Kidney (tissue), 14 donors: ENCODE measurements around the gene PLXNA1. TPM values are rescaled to one million over a fixed set of nuclear protein-coding genes. Genes with fewer than 3 reads are reported as not detected.

Experiments
- DNase-seq, 5 donors: peaks; one replicate each; pipeline ENCODE4 v3.0.0-alpha.2; 2013 to 2020
- FAIRE-seq: peaks from 2 replicates; lab custom pipeline; 2012; peaks lifted over from hg19 to GRCh38; lab: Jason Lieb, UNC
- H3K27ac ChIP-seq, 2 donors: one replicate each; pipeline ENCODE4 v1.7.0; 2013; ENCODE audit warnings: low read depth in 2 of 2, low read length in 2 of 2, inconsistent platforms in 1 of 2
- H3K27me3 ChIP-seq: one replicate; pipeline ENCODE4 v1.7.1; 2013; ENCODE audit warnings: low read length, inconsistent platforms; ENCODE audit not compliant: control insufficient read depth, insufficient read depth
- H3K36me3 ChIP-seq, 3 donors: one replicate each; pipeline versions ENCODE4 v1.7.0 to v1.7.1; 2013; ENCODE audit warnings: low read length in 3 of 3, control low read depth in 1 of 3, inconsistent platforms in 1 of 3; ENCODE audit not compliant: insufficient read depth in 3 of 3, control insufficient read depth in 2 of 3
- H3K4me1 ChIP-seq, 3 donors: one replicate each; pipeline versions ENCODE4 v1.7.0 to v1.7.1; 2013; ENCODE audit warnings: low read length in 3 of 3, inconsistent platforms in 1 of 3, low read depth in 1 of 3; ENCODE audit not compliant: control insufficient read depth in 2 of 3, insufficient read depth in 2 of 3
- H3K4me3 ChIP-seq, 3 donors: one replicate each; pipeline versions ENCODE4 v1.7.0 to v1.8.1; 2013; ENCODE audit warnings: low read length in 3 of 3, control low read depth in 1 of 3, inconsistent platforms in 1 of 3
- H3K9ac ChIP-seq, 3 donors: one replicate each; pipeline versions ENCODE4 v1.7.0 to v1.7.1; 2013; ENCODE audit warnings: low read length in 3 of 3, control low read depth in 1 of 3, inconsistent platforms in 1 of 3
- H3K9me3 ChIP-seq, 3 donors: one replicate each; pipeline versions ENCODE4 v1.7.0 to v1.7.1; 2013; ENCODE audit warnings: low read length in 3 of 3, control low read depth in 1 of 3, inconsistent platforms in 1 of 3; ENCODE audit not compliant: control insufficient read depth in 2 of 3, insufficient read depth in 1 of 3
- intact Hi-C: fragments of 100-400 bp; cut with DNase I; formaldehyde crosslinking; loops from one replicate; pipeline ENCODE4 v1.11.1; 2022
- polyA plus RNA-seq: library from polyadenylated mRNA; stranded (reverse); fragments of 350-450 nt; fragmentation: Illumina TruSeq; extraction: RNeasy Lipid Tissue Mini Kit (QIAGEN cat#74804); gene quantifications from one replicate; pipeline ENCODE4 v1.2.3, GENCODE V29; 2014; ENCODE audit warnings: low read depth, low replicate concordance; ENCODE audit not compliant: insufficient read depth
- total RNA-seq: library from RNA; stranded (reverse); fragmentation: NEBNext Ultra II Directional; extraction: Animal tissue kit (Norgen Biotek cat#: 25700); gene quantifications from one replicate; pipeline ENCODE4 v1.2.1, GENCODE V29; 2021
- TF ChIP-seq, protein P1 (sequence below): IDR thresholded peaks from 3 replicates; pipeline ENCODE4 v1.5.1; 2012; ENCODE audit warnings: mild to moderate bottlenecking, moderate library complexity, borderline replicate concordance; ENCODE audit not compliant: insufficient read depth; ENCODE audit errors: extremely low read depth
- donor health status: control.
- donor health status: control.
- donor health status: control.
- donor health status: control.
- donor health status: control.
- donor health status: DM: yes; HTN: yes; CAD: no.
- donor health status: Normal renal cell carcinoma (clear cell type).

Gene PLXNA1
- total and polyA plus RNA-seq, 2 donors from 2014 or later, result 5.3 to 29.0 TPM

DNA sequence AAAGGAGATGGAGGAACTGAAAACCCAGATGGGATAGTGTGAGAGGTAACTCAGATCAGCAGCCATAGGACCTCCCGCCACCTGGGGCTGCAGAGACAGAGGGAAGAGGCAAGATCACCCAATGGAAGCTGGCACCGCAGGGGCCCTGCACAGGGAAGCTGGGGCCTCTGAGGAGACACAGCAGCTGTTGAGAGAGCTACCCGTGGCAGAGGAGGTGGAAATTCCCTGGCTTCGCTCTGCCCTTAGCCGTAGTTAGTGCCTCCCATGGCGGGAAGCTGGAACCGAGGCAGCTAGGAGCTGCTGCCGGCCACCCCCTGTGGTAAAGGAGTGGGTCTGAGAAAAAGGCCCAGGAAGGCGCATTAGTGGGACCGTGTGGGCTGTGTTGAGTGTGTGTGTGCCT is 18.0 kb upstream of the PLXNA1 start:
- H3K36me3 ChIP-seq, result no peaks in the 10 kb centered on the region
- no peaks in the 10 kb centered on the region for H3K27me3 ChIP-seq
- H3K9me3 ChIP-seq, result no peaks in the 10 kb centered on the region
- TF ChIP-seq, protein P1, sequence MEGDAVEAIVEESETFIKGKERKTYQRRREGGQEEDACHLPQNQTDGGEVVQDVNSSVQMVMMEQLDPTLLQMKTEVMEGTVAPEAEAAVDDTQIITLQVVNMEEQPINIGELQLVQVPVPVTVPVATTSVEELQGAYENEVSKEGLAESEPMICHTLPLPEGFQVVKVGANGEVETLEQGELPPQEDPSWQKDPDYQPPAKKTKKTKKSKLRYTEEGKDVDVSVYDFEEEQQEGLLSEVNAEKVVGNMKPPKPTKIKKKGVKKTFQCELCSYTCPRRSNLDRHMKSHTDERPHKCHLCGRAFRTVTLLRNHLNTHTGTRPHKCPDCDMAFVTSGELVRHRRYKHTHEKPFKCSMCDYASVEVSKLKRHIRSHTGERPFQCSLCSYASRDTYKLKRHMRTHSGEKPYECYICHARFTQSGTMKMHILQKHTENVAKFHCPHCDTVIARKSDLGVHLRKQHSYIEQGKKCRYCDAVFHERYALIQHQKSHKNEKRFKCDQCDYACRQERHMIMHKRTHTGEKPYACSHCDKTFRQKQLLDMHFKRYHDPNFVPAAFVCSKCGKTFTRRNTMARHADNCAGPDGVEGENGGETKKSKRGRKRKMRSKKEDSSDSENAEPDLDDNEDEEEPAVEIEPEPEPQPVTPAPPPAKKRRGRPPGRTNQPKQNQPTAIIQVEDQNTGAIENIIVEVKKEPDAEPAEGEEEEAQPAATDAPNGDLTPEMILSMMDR, result no peak
- H3K4me1 ChIP-seq, result peaks cover 0 to 14% (median 0%) of the 10 kb centered on the region in 3 donors
- DNase-seq, result peak in 1 of 5 donors; percentile 52
- intact Hi-C loops, result no loop called here
- no peak overlapping the region for H3K4me3 ChIP-seq
- no peak for FAIRE-seq
- H3K9ac ChIP-seq, result no peak overlapping the region
- no peak overlapping the region for H3K27ac ChIP-seq

DNA sequence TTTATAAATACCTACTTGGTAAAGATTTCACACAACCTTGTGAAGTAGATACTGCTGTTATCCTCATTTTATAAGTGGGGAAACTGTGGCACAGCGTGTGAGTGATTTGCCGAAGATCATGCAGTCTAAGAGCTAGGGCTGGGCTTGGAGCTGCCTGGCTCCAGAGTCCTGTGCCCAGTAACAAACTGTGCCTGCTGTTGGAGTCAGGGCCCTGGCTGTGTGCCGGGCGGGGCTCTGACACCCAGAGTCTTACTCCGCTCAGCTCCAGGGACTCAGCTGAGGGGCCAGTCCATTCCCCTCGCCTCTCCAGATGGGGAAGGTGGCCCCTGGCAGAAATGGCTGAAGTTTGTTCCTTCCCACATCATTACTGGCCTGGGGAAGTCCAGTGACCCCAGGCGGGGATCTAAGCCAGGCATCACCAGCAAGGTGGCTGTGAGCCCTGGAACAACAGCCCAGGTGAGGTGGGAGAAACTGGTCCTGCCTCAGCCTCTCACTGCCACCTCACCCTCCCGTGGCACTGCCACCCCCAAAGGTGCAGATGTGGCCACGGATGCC is 17.3 kb upstream of the PLXNA1 start:
- Histone ChIP-seq H3K27me3 (no peaks in the 10 kb centered on the region), H3K9me3 (no peaks in the 10 kb centered on the region), H3K36me3 (no peaks in the 10 kb centered on the region), H3K27ac (no peak overlapping the region), H3K4me3 (no peak overlapping the region), H3K9ac (no peak overlapping the region), H3K4me1 (peaks cover 0 to 13% (median 0%) of the 10 kb centered on the region in 3 donors)
- intact Hi-C loops, result no loop called here
- DNase-seq (peak in 1 of 5 donors; percentile 41), FAIRE-seq (no peak)
- TF ChIP-seq, protein P1, result no peak

DNA sequence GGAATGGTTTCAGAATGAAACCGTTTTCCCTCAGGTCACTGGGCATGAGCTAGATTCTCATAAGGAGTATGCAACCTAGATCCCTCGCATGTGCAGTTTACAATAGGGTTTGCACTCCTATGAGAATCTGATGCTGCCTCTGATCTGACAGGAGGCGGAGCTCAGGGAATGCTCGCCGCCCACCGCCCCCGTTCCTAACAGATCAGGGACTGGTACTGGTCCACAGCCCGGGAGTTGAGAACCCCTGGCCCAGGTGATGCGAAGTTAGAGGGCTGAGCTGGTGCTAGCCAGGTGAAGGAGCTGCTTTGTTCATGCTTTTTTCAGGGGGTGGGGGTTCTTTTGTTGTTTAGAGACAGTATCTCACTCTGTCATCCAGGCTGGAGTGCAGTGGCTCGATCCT is 15.5 kb upstream of the PLXNA1 start:
- Histone ChIP-seq H3K9me3 (no peaks in the 10 kb centered on the region), H3K36me3 (no peaks in the 10 kb centered on the region), H3K9ac (no peak overlapping the region), H3K4me3 (no peak overlapping the region), H3K27ac (no peak overlapping the region), H3K27me3 (no peaks in the 10 kb centered on the region), H3K4me1 (peaks cover 0 to under 1% (median 0%) of the 10 kb centered on the region in 3 donors)
- TF ChIP-seq, protein P1, result no peak
- DNase-seq (peak in 1 of 5 donors; percentile 58), FAIRE-seq (no peak)
- intact Hi-C loops, result no loop called here
